Suppressor macrophage (primary cell): ENCODE measurements around the gene ADARB2.
"Not testable (repeated sequence)": the region's sequence is repeated elsewhere in the genome, so short reads cannot be mapped to it uniquely, and the experiment has no call there.

Source experiments
- DNase-seq, 4 experiments: peaks; one replicate each; pipeline ENCODE4 v3.0.0-alpha.2; 2020 to 2022

ADARB2 gene

GRCh38 chr10:1543596-1543995 is 193.7 kb downstream of the ADARB2 start:
- DNase-seq, result no peak

GRCh38 chr10:1542941-1543340 is 194.4 kb downstream of the ADARB2 start:
- no peak for DNase-seq

GRCh38 chr10:1540144-1540543 is 197.2 kb downstream of the ADARB2 start:
- DNase-seq, result no peak

- no peak for DNase-seq
These were observed 198.1 kb downstream of the ADARB2 start for GRCh38 chr10:1539216-1539615.

- DNase-seq, result no peak
These were observed 198.7 kb downstream of the ADARB2 start for GRCh38 chr10:1538531-1539061.

- DNase-seq, result no peak
These were observed 199.2 kb downstream of the ADARB2 start for GRCh38 chr10:1538121-1538520.

- DNase-seq, result not testable (repeated sequence)
These were observed 199.9 kb downstream of the ADARB2 start for GRCh38 chr10:1537449-1537848.

GRCh38 chr10:1536341-1536740 is 201.0 kb downstream of the ADARB2 start:
- DNase-seq, result no peak

- no peak for DNase-seq
These were observed 201.9 kb downstream of the ADARB2 start for GRCh38 chr10:1535301-1535965.

- no peak for DNase-seq
These were observed 202.5 kb downstream of the ADARB2 start for GRCh38 chr10:1534820-1535219.

GRCh38 chr10:1532636-1533035 is 204.7 kb downstream of the ADARB2 start:
- no peak for DNase-seq

- DNase-seq, result no peak
These were observed 205.3 kb downstream of the ADARB2 start for GRCh38 chr10:1531883-1532597.

- no peak for DNase-seq
These were observed 206.3 kb downstream of the ADARB2 start for GRCh38 chr10:1530871-1531517.

- no peak for DNase-seq
These were observed 207.4 kb downstream of the ADARB2 start for GRCh38 chr10:1529806-1530413.

- DNase-seq, result no peak
These were observed 209.4 kb downstream of the ADARB2 start for GRCh38 chr10:1527951-1528350.

GRCh38 chr10:1526436-1527055 is 210.8 kb downstream of the ADARB2 start:
- no peak for DNase-seq

- DNase-seq, result no peak
These were observed 211.8 kb downstream of the ADARB2 start for GRCh38 chr10:1525354-1526162.

GRCh38 chr10:1524540-1524939 is 212.8 kb downstream of the ADARB2 start:
- no peak for DNase-seq

GRCh38 chr10:1523221-1523620 is 214.1 kb downstream of the ADARB2 start:
- DNase-seq, result no peak

GRCh38 chr10:1522237-1522636 is 215.1 kb downstream of the ADARB2 start:
- DNase-seq, result no peak

GRCh38 chr10:1521741-1522140 is 215.6 kb downstream of the ADARB2 start:
- no peak for DNase-seq
